Measurements from ENCODE around the gene KDM4C.

Gene KDM4C

GRCh38 chr9:7149258-7149657 is 391.5 kb downstream of the KDM4C start:
- no peak for DNase-seq

- DNase-seq, result peak; percentile 12 to 33
These were observed 392.5 kb downstream of the KDM4C start for GRCh38 chr9:7150153-7150890.

GRCh38 chr9:7153134-7153533 is 395.4 kb downstream of the KDM4C start:
- no peak for DNase-seq

- no peak for DNase-seq
These were observed 395.8 kb downstream of the KDM4C start for GRCh38 chr9:7153566-7153965.

GRCh38 chr9:7154003-7154619 is 396.3 kb downstream of the KDM4C start:
- no peak for DNase-seq

GRCh38 chr9:7154650-7155049 is 396.9 kb downstream of the KDM4C start:
- no peak for DNase-seq

GRCh38 chr9:7161469-7161868 is 403.7 kb downstream of the KDM4C start:
- DNase-seq, result no peak

GRCh38 chr9:7163932-7164331 is 406.2 kb downstream of the KDM4C start:
- DNase-seq, result no peak

- no peak for DNase-seq
These were observed 406.9 kb downstream of the KDM4C start for GRCh38 chr9:7164440-7165330.

- no peak for DNase-seq
These were observed 407.7 kb downstream of the KDM4C start for GRCh38 chr9:7165331-7165975.

GRCh38 chr9:7166074-7166473 is 408.3 kb downstream of the KDM4C start:
- no peak for DNase-seq

- DNase-seq, result no peak
These were observed 412.1 kb downstream of the KDM4C start for GRCh38 chr9:7169717-7170389.

GRCh38 chr9:7171396-7172153 is 413.8 kb downstream of the KDM4C start:
- DNase-seq, result no peak

- DNase-seq, result no peak
These were observed 414.7 kb downstream of the KDM4C start for GRCh38 chr9:7172154-7173115.

GRCh38 chr9:7173139-7173538 is 415.4 kb downstream of the KDM4C start:
- no peak for DNase-seq

GRCh38 chr9:7174301-7174700 is 416.5 kb downstream of the KDM4C start:
- no peak for DNase-seq

- no peak for DNase-seq
These were observed 417.1 kb downstream of the KDM4C start for GRCh38 chr9:7174884-7175283.

GRCh38 chr9:7176561-7176960 is 418.8 kb downstream of the KDM4C start:
- DNase-seq, result no peak

- DNase-seq, result no peak
These were observed 419.6 kb downstream of the KDM4C start for GRCh38 chr9:7177383-7177782.

GRCh38 chr9:7178729-7179128 is 421.0 kb downstream of the KDM4C start:
- no peak for DNase-seq

GRCh38 chr9:7180247-7180646 is 422.5 kb downstream of the KDM4C start:
- DNase-seq, result no peak

Measured in CD4-positive, alpha-beta T cell treated with Interleukin-4 for 1 hour (primary cell).